Esophagus squamous epithelium (tissue), 4 donors: Measurements from ENCODE around the gene CPNE6.

Source experiments
- POLR2A ChIP-seq, 4 donors: fragments of 450-650 bp; IDR thresholded peaks; one replicate each; pipeline ENCODE4 v1.6.1; 2017; ENCODE audit warnings: antibody characterized with exemption in 4 of 4, mild to moderate bottlenecking in 4 of 4, moderate library complexity in 3 of 4
- TF ChIP-seq, protein P1 (sequence below), 6 experiments: fragments of 450-650 bp in 4 of 6; fragments of 200-600 bp in 2 of 6; sonication (generic) in 2 of 6; IDR thresholded peaks; one replicate each; pipeline ENCODE4 v1.5.1; 2016 to 2019; ENCODE audit warnings: antibody characterized with exemption in 6 of 6, mild to moderate bottlenecking in 4 of 6, moderate library complexity in 4 of 6

DNA sequence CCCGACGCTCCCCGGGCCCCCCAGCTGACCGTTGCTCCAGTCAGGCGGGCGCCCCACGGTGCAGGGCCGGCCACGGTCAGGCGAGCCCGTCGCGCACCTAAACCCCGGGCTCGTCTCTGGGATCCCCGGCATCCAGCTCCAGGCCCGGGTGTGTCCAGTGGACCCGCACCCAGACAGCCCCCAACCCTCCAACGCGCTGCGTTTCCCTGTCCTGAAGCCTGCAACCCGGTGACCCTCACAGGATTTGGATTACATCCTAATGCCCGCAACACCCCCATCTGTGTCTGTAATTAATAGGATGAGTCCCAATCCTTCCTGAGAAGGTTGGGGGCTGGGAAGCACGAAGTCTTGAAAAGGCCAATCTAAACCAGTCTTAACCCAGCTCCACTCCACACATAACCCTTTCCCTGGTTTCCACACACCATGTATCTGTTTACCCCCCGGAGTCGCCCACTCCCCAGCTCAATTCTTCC lies 10.4 kb downstream of the CPNE6 start:
- TF ChIP-seq, protein P1, sequence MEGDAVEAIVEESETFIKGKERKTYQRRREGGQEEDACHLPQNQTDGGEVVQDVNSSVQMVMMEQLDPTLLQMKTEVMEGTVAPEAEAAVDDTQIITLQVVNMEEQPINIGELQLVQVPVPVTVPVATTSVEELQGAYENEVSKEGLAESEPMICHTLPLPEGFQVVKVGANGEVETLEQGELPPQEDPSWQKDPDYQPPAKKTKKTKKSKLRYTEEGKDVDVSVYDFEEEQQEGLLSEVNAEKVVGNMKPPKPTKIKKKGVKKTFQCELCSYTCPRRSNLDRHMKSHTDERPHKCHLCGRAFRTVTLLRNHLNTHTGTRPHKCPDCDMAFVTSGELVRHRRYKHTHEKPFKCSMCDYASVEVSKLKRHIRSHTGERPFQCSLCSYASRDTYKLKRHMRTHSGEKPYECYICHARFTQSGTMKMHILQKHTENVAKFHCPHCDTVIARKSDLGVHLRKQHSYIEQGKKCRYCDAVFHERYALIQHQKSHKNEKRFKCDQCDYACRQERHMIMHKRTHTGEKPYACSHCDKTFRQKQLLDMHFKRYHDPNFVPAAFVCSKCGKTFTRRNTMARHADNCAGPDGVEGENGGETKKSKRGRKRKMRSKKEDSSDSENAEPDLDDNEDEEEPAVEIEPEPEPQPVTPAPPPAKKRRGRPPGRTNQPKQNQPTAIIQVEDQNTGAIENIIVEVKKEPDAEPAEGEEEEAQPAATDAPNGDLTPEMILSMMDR (IDR thresholded peaks at IDR 0.05), result no peak
- no peak for TF ChIP-seq POLR2A (IDR thresholded peaks at IDR 0.05)
